IMR-90 (cell line): ENCODE results near the gene TAGLN. TPM values are rescaled to one million over a fixed set of nuclear protein-coding genes. Genes with fewer than 3 reads are reported as not detected.

Experiments
- ATAC-seq: fragments of 200-7000 bp; cut with Tn5 transposase; 2 replicates; pipeline ENCODE4 v1.9.1; 2020; ENCODE audit warnings: low read depth, mild to moderate bottlenecking, moderate library complexity
- BruUV-seq: library from RNA; stranded (reverse); fragments of 400-500 nt; replicated peaks from 2 replicates; lab custom pipeline; 2021; lab: Mats Ljungman, UMichigan
- CTCF ChIA-PET: fragments of 300-600 bp; formaldehyde crosslinking; extraction: SDS; loops from one replicate; lab custom pipeline; 2021; ENCODE audit warnings: antibody characterized with exemption; lab: Yijun Ruan, JAX
- POLR2A ChIA-PET: fragments of 300-600 bp; sonication (Branson Sonifier 250); formaldehyde crosslinking; loops from one replicate; lab custom pipeline; 2022; ENCODE audit warnings: antibody characterized with exemption; ENCODE audit not compliant: unreplicated experiment; lab: Charles Lee
- DNase-seq: peaks from one replicate; pipeline ENCODE4 v3.0.0; 2013
- H2AFZ ChIP-seq: replicated peaks from 2 replicates; pipeline ENCODE3; 2013; ENCODE audit warnings: low read length, mild to moderate bottlenecking; ENCODE audit not compliant: poor library complexity
- H2AK5ac ChIP-seq: 2 replicates; pipeline ENCODE4 v1.6.1; 2013; ENCODE audit warnings: low read depth, low read length, inconsistent platforms
- H2AK9ac ChIP-seq: replicated peaks from 2 replicates; pipeline ENCODE3; 2013; ENCODE audit warnings: mild to moderate bottlenecking, low read depth, low read length, moderate library complexity; ENCODE audit not compliant: poor library complexity
- H2BK120ac ChIP-seq: 2 replicates; pipeline ENCODE4 v1.6.1; 2013; ENCODE audit warnings: low read depth, low read length, inconsistent platforms
- H2BK15ac ChIP-seq: 3 replicates; pipeline ENCODE4 v1.6.1; 2013; ENCODE audit warnings: low read depth, low read length, inconsistent platforms
- H2BK20ac ChIP-seq: 2 replicates; pipeline ENCODE4 v1.6.1; 2013; ENCODE audit warnings: low read depth, mild to moderate bottlenecking, inconsistent platforms, low read length, moderate library complexity
- H2BK5ac ChIP-seq: 2 replicates; pipeline ENCODE4 v1.6.1; 2013; ENCODE audit warnings: mild to moderate bottlenecking, low read depth, low read length, inconsistent platforms; ENCODE audit not compliant: poor library complexity, severe bottlenecking
- H3K14ac ChIP-seq: replicated peaks from 2 replicates; pipeline ENCODE4 v1.6.1; 2013; ENCODE audit warnings: low read depth, low read length, inconsistent platforms
- H3K18ac ChIP-seq: 2 replicates; pipeline ENCODE4 v1.6.1; 2013; ENCODE audit warnings: low read depth, low read length, control low read depth
- H3K23ac ChIP-seq: 2 replicates; pipeline ENCODE4 v1.6.1; 2013; ENCODE audit warnings: low read depth, low read length, inconsistent platforms
- H3K27ac ChIP-seq: 2 replicates; pipeline ENCODE4 v1.5.1; 2013; ENCODE audit warnings: mild to moderate bottlenecking, control low read depth, low read length; ENCODE audit not compliant: insufficient read depth
- H3K27me3 ChIP-seq: 2 replicates; pipeline ENCODE4 v1.6.1; 2013; ENCODE audit warnings: low read length; ENCODE audit not compliant: control insufficient read depth, insufficient read depth
- H3K36me3 ChIP-seq: 2 replicates; pipeline ENCODE4 v1.6.1; 2013; ENCODE audit warnings: low read length, mixed read lengths; ENCODE audit not compliant: control insufficient read depth, insufficient read depth
- H3K4ac ChIP-seq: 2 replicates; pipeline ENCODE4 v1.6.1; 2013; ENCODE audit warnings: low read depth, low read length, inconsistent platforms
- H3K4me1 ChIP-seq: 2 replicates; pipeline ENCODE4 v1.6.1; 2013; ENCODE audit warnings: low read length, mixed read lengths; ENCODE audit not compliant: control insufficient read depth, insufficient read depth
- H3K4me2 ChIP-seq: 2 replicates; pipeline ENCODE4 v1.6.1; 2013; ENCODE audit warnings: low read depth, mild to moderate bottlenecking, control low read depth, low read length, moderate library complexity
- H3K4me3 ChIP-seq: 2 replicates; pipeline ENCODE4 v1.5.1; 2013; ENCODE audit warnings: low read depth, mild to moderate bottlenecking, control low read depth, low read length, moderate library complexity; ENCODE audit not compliant: insufficient read depth
- H3K56ac ChIP-seq: 2 replicates; pipeline ENCODE4 v1.6.1; 2013; ENCODE audit warnings: low read length, inconsistent platforms; ENCODE audit not compliant: insufficient read depth; ENCODE audit errors: extremely low read depth
- H3K79me1 ChIP-seq, 2 experiments: 2 replicates each; pipeline ENCODE4 v1.6.1; 2013; ENCODE audit warnings: low read length in 2 of 2, inconsistent platforms in 1 of 2, low read depth in 1 of 2
- H3K9ac ChIP-seq: 2 replicates; pipeline ENCODE4 v1.6.1; 2013; ENCODE audit warnings: low read depth, low read length, control low read depth
- H3K9me1 ChIP-seq: 2 replicates; pipeline ENCODE4 v1.6.1; 2013; ENCODE audit warnings: low read length, inconsistent platforms; ENCODE audit not compliant: insufficient read depth
- H3K9me3 ChIP-seq: 2 replicates; pipeline ENCODE4 v1.6.1; 2013; ENCODE audit warnings: low read length; ENCODE audit not compliant: control insufficient read depth, insufficient read depth
- H4K20me1 ChIP-seq: 2 replicates; pipeline ENCODE4 v1.6.1; 2013; ENCODE audit warnings: low read length, inconsistent platforms; ENCODE audit not compliant: insufficient read depth
- H4K5ac ChIP-seq: 2 replicates; pipeline ENCODE4 v1.6.1; 2013; ENCODE audit warnings: mild to moderate bottlenecking, low read depth, low read length, control low read depth
- H4K8ac ChIP-seq, 2 experiments: 2 replicates each; pipeline ENCODE4 v1.6.1; 2013; ENCODE audit warnings: low read depth in 2 of 2, low read length in 2 of 2, control low read depth in 1 of 2, inconsistent platforms in 1 of 2
- H4K91ac ChIP-seq: 2 replicates; pipeline ENCODE4 v1.6.1; 2013; ENCODE audit warnings: low read depth, low read length, inconsistent platforms; ENCODE audit not compliant: insufficient read depth
- MXI1 ChIP-seq: IDR thresholded peaks from 2 replicates; pipeline ENCODE4 v1.6.1; 2012; ENCODE audit warnings: low read depth, mild to moderate bottlenecking, low read length, moderate library complexity, borderline replicate concordance
- RCOR1 ChIP-seq: IDR thresholded peaks from 2 replicates; pipeline ENCODE4 v1.6.1; 2012; ENCODE audit warnings: mild to moderate bottlenecking, low read length, improper control_type of control experiment; ENCODE audit not compliant: insufficient replicate concordance
- WGBS, 2 experiments: methylation state at CpG; one replicate each; pipeline versions ENCODE4 v1.1.5 to v1.1.7; 2013; ENCODE audit warnings: missing lambda C conversion rate in 2 of 2; ENCODE audit not compliant: insufficient read length in 1 of 2; ENCODE audit errors: extremely low coverage in 2 of 2; 5-methylcytosine and 5-hydroxymethylcytosine counted together
- dilution Hi-C: fragments of 300-500 bp; cut with HindIII; formaldehyde crosslinking; loops from one replicate; pipeline ENCODE4 v1.14.3; 2018; ENCODE audit warnings: low sequenced_read_pairs; ENCODE audit not compliant: unreplicated experiment
- in situ Hi-C: fragments of 300-500 bp; cut with MboI; formaldehyde crosslinking; loops from 3 replicates; pipeline ENCODE4 v1.14.3; 2019; ENCODE audit warnings: low sequenced_read_pairs, inconsistent platforms, mixed read lengths
- intact Hi-C: fragments of 100-400 bp; cut with micrococcal nuclease; formaldehyde crosslinking; loops from 2 replicates; pipeline ENCODE4 v1.10.0; 2022
- polyA plus RNA-seq, 3 experiments: library from polyadenylated mRNA; depleted of rRNA; stranded (reverse); fragments of >200 nt; gene quantifications; 2 replicates each; pipeline ENCODE4 v1.2.3, GENCODE V29; 2012; ENCODE audit warnings: low replicate concordance in 1 of 3
- total RNA-seq: library from RNA; depleted of rRNA; stranded (reverse); fragments of >200 nt; gene quantifications from 2 replicates; pipeline ENCODE4 v1.2.3, GENCODE V29; 2012

TAGLN gene
- total and polyA plus RNA-seq, 2 of the 4 experiments (the other 2 are of a cell fraction) = 2,558 to 3,760 TPM

GRCh38 chr11:117198613-117199012 is 557 bp upstream of the TAGLN start:
- Histone ChIP-seq H3K79me1 (peaks cover 16 to 51% of the 10 kb centered on the region in 2 experiments; a peak in 3 of 4 replicates), H3K14ac (peak overlapping the region; percentile 100), H3K56ac (peak overlapping the region; percentile 97), H2BK5ac (peak overlapping the region; percentile 95), H3K9me1 (peaks cover 23% of the 10 kb centered on the region), H3K18ac (peak overlapping the region; percentile 96), H3K4me3 (peak overlapping the region; percentile 23), H3K9me3 (no peaks in the 10 kb centered on the region), H3K36me3 (peaks cover 37% of the 10 kb centered on the region), H2BK120ac (peak overlapping the region; percentile 100), H4K5ac (peak overlapping the region; percentile 94), H3K9ac (peak overlapping the region; percentile 96), H2AK9ac (peak overlapping the region; percentile 100), H4K91ac (peak overlapping the region; percentile 100), H3K4me2 (peak overlapping the region; percentile 81), H4K8ac (peak overlapping the region; percentile 99), H3K23ac (peak overlapping the region; percentile 99), H3K4me1 (peaks cover 36% of the 10 kb centered on the region), H2BK20ac (peak overlapping the region; percentile 92), H2AK5ac (peak overlapping the region; percentile 100), H3K27ac (peak overlapping the region; percentile 98), H2BK15ac (peak overlapping the region; percentile 100), H3K4ac (peak overlapping the region; percentile 100), H2AFZ (peak overlapping the region; percentile 84), H4K20me1 (peaks cover 40% of the 10 kb centered on the region), H3K27me3 (no peaks in the 10 kb centered on the region)
- intact Hi-C loops (loop anchor here (2.0 kb wide), 1 partner anchor 28 kb away; no protein-coding TSS in a partner anchor), dilution Hi-C loops (no loop called here), in situ Hi-C loops (no loop called here)
- ChIA-PET CTCF (interaction anchor here (1.0 kb wide), 1 partner anchor 28 kb away, joined by 3 read pairs; no protein-coding TSS in a partner anchor), POLR2A (interaction anchor here (0.5 to 2.2 kb wide), 3 partner anchors 19 to 419 kb away, joined by 3 to 11 read pairs (median 4); no protein-coding TSS in a partner anchor)
- no CpG with 5 or more reads among the region's 4 CpGs for WGBS, 2 experiments
- TSS peak; percentile 67 for BruUV-seq
- no peak for TF ChIP-seq MXI1
- peak; percentile 11 for TF ChIP-seq RCOR1
- DNase-seq = no peak
- no peak; the same call in 1 of the 2 replicates for ATAC-seq
